SK-N-SH (cell line): Measurements from ENCODE around the gene YBX2. TPM values are rescaled to one million over a fixed set of nuclear protein-coding genes. Genes with fewer than 3 reads are reported as not detected.

Experiments
- CTCF ChIA-PET: fragments of 300-600, 350-600 bp; formaldehyde crosslinking; extraction: SDS; loops from one replicate; lab custom pipeline; 2021; lab: Yijun Ruan, JAX
- POLR2A ChIA-PET: fragments of 350-600 bp; sonication (Branson Sonifier 250); formaldehyde crosslinking; extraction: SDS; loops from one replicate; lab custom pipeline; 2020; ENCODE audit warnings: antibody characterized with exemption, inconsistent platforms; lab: Yijun Ruan, JAX
- DNase-seq: peaks from one replicate; pipeline ENCODE4 v3.0.0; 2012
- H2AFZ ChIP-seq: fragments of 200-600 bp; sonication (generic); 2 replicates; pipeline ENCODE4 v1.8.1; 2016; ENCODE audit warnings: antibody characterized with exemption, mild to moderate bottlenecking, low read depth
- H3F3A ChIP-seq: fragments of 200-600 bp; sonication (generic); replicated peaks from 2 replicates; pipeline ENCODE3; 2016; ENCODE audit warnings: antibody characterized with exemption, mild to moderate bottlenecking; ENCODE audit not compliant: insufficient read depth
- H3K27ac ChIP-seq, 2 experiments: fragments of 200-500 bp in 1 of 2; fragments of 200-600 bp in 1 of 2; sonication (Bioruptor generic) in 1 of 2; sonication (generic), shearing (Covaris generic) in 1 of 2; 2 replicates each; pipeline versions ENCODE4 v1.5.1 to v1.6.1; 2014 to 2016; ENCODE audit warnings: low read depth in 2 of 2, inconsistent platforms in 1 of 2, low read length in 1 of 2, mild to moderate bottlenecking in 1 of 2, mixed read lengths in 1 of 2
- H3K27me3 ChIP-seq: fragments of 200-600 bp; sonication (generic), shearing (Covaris generic); 2 replicates; pipeline ENCODE4 v1.6.1; 2016; ENCODE audit warnings: mixed run types; ENCODE audit not compliant: insufficient read depth
- H3K36me3 ChIP-seq, 2 experiments: fragments of 200-500 bp in 1 of 2; fragments of 200-600 bp in 1 of 2; sonication (Bioruptor generic) in 1 of 2; sonication (generic) in 1 of 2; replicated peaks in 1 of 2; 2 replicates each; pipeline versions ENCODE3 to v1.5.1; 2014 to 2016; ENCODE audit warnings: low read length in 1 of 2, mild to moderate bottlenecking in 1 of 2; ENCODE audit not compliant: insufficient read depth in 2 of 2, control insufficient read depth in 1 of 2
- H3K4me1 ChIP-seq, 2 experiments: fragments of 200-500 bp in 1 of 2; fragments of 200-600 bp in 1 of 2; sonication (Bioruptor generic) in 1 of 2; sonication (generic), shearing (Covaris generic) in 1 of 2; 2 replicates each; pipeline versions ENCODE4 v1.5.1 to v1.6.1; 2014 to 2016; ENCODE audit warnings: low read depth in 1 of 2, low read length in 1 of 2, mixed run types in 1 of 2; ENCODE audit not compliant: insufficient read depth in 2 of 2, control insufficient read depth in 1 of 2
- H3K4me2 ChIP-seq: fragments of 200-600 bp; sonication (generic), shearing (Covaris generic); 2 replicates; pipeline ENCODE4 v1.6.1; 2017; ENCODE audit warnings: mixed run types
- H3K4me3 ChIP-seq, 2 experiments: fragments of 200-500 bp in 1 of 2; fragments of 200-600 bp in 1 of 2; sonication (Bioruptor generic) in 1 of 2; sonication (generic), shearing (Covaris generic) in 1 of 2; 2 replicates each; pipeline versions ENCODE4 v1.5.1 to v1.8.1; 2014 to 2016; ENCODE audit warnings: low read depth in 2 of 2, inconsistent platforms in 1 of 2, low read length in 1 of 2, mild to moderate bottlenecking in 1 of 2, mixed read lengths in 1 of 2, moderate library complexity in 1 of 2
- H3K79me2 ChIP-seq: fragments of 200-600 bp; sonication (generic); 2 replicates; pipeline ENCODE4 v1.8.1; 2017; ENCODE audit warnings: mild to moderate bottlenecking; ENCODE audit not compliant: insufficient read depth
- H3K9ac ChIP-seq: fragments of 200-600 bp; sonication (generic); 2 replicates; pipeline ENCODE4 v1.6.1; 2017; ENCODE audit warnings: mixed run types
- H3K9me2 ChIP-seq: fragments of 200-600 bp; sonication (generic); 2 replicates; pipeline ENCODE4 v1.6.1; 2017; ENCODE audit warnings: mixed run types
- H3K9me3 ChIP-seq: fragments of 200-600 bp; sonication (generic); 2 replicates; pipeline ENCODE4 v1.6.1; 2017; ENCODE audit warnings: mixed run types, mild to moderate bottlenecking, moderate library complexity
- H4K20me1 ChIP-seq: fragments of 200-600 bp; sonication (generic); 2 replicates; pipeline ENCODE4 v1.6.1; 2017; ENCODE audit warnings: mild to moderate bottlenecking, mixed run types; ENCODE audit not compliant: insufficient read depth
- CHD2 ChIP-seq: fragments of 150-350 bp; IDR thresholded peaks from 2 replicates; pipeline ENCODE4 v1.6.1; 2018; ENCODE audit warnings: low read length; ENCODE audit not compliant: partially characterized antibody
- NRF1 ChIP-seq: IDR thresholded peaks from 2 replicates; pipeline ENCODE4 v1.6.1; 2012; ENCODE audit warnings: low read depth, mild to moderate bottlenecking, low read length
- RFX5 ChIP-seq: IDR thresholded peaks from 2 replicates; pipeline ENCODE4 v1.6.1; 2012; ENCODE audit warnings: mild to moderate bottlenecking, improper control_type of control experiment, low read length
- RXRA ChIP-seq: IDR thresholded peaks from 2 replicates; pipeline ENCODE4 v1.4.0; 2012; ENCODE audit warnings: low read depth, mild to moderate bottlenecking, borderline replicate concordance
- SMC3 ChIP-seq: IDR thresholded peaks from 2 replicates; pipeline ENCODE4 v1.6.1; 2012; ENCODE audit warnings: low read depth, low read length, improper control_type of control experiment
- TAF1 ChIP-seq: IDR thresholded peaks from 2 replicates; pipeline ENCODE4 v1.6.1; 2012; ENCODE audit warnings: low read depth, mild to moderate bottlenecking, low read length, moderate library complexity, borderline replicate concordance
- YY1 ChIP-seq: IDR thresholded peaks from 2 replicates; pipeline ENCODE4 v1.4.0; 2012; ENCODE audit warnings: low read depth, mild to moderate bottlenecking
- WGBS: methylation state at CpG from one replicate; pipeline ENCODE4 v1.1.6; 2017; ENCODE audit warnings: low lambda C conversion rate; 5-methylcytosine and 5-hydroxymethylcytosine counted together
- polyA plus RNA-seq, 3 experiments: library from polyadenylated mRNA; depleted of rRNA; stranded (reverse); fragments of >200 nt; gene quantifications; 2 replicates each; pipeline ENCODE4 v1.2.3, GENCODE V29; 2012
- TF ChIP-seq, protein P1 (sequence below): IDR thresholded peaks from 2 replicates; pipeline ENCODE4 v1.4.0; 2012; ENCODE audit warnings: low read depth, borderline replicate concordance
- TF ChIP-seq, protein P2 (sequence below): IDR thresholded peaks from 2 replicates; pipeline ENCODE4 v1.4.0; 2012; ENCODE audit warnings: low read depth, borderline replicate concordance
- TF ChIP-seq, protein P3 (sequence below): fragments of 150-350 bp; IDR thresholded peaks from 2 replicates; pipeline ENCODE4 v1.6.1; 2017; ENCODE audit warnings: antibody characterized with exemption, low read length, low read depth, borderline replicate concordance
- TF ChIP-seq, protein P4 (sequence below): IDR thresholded peaks from 2 replicates; pipeline ENCODE4 v1.4.0; 2012; ENCODE audit warnings: low read depth
- TF ChIP-seq, protein P5 (sequence below): IDR thresholded peaks from 2 replicates; pipeline ENCODE4 v1.6.1; 2012; ENCODE audit warnings: mild to moderate bottlenecking, low read depth, low read length, moderate library complexity

Gene YBX2
- polyA plus RNA-seq, 1 of the 3 experiments (the other 2 are of a cell fraction), result 0.54 TPM

DNA sequence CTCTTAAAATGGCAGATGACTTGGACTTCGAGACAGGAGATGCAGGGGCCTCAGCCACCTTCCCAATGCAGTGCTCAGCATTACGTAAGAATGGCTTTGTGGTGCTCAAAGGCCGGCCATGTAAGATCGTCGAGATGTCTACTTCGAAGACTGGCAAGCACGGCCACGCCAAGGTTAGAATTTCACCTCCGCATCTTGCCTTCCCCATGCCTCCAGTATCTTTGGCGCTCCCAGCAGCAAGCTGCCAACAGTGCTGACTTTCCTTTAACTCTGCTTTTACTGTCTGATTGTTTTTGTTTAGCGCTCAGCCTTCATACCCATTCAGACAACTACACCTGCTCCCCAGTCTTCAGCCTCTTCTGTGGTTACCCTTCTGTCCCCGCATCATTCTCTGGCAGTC is 15.2 kb upstream of the YBX2 start:
- DNase-seq, result no peak
- ChIA-PET POLR2A (interaction anchor here (0.7 to 1.2 kb wide), 4 partner anchors 10 to 90 kb away, joined by 3 to 6 read pairs (median 4); partner anchors contain the start of genes DLG4 and GABARAP), CTCF (interaction anchor here (0.6 to 2.6 kb wide), 6 partner anchors 13 to 602 kb away, joined by 3 to 7 read pairs (median 3); no protein-coding TSS in a partner anchor)
- peaks cover 62% of the 10 kb centered on the region for H4K20me1 ChIP-seq
- H3K4me1 ChIP-seq, result peaks cover 23 to 42% of the 10 kb centered on the region in 2 experiments
- peaks cover 42 to 47% of the 10 kb centered on the region in 2 experiments for H3K36me3 ChIP-seq
- TF ChIP-seq, protein P1, sequence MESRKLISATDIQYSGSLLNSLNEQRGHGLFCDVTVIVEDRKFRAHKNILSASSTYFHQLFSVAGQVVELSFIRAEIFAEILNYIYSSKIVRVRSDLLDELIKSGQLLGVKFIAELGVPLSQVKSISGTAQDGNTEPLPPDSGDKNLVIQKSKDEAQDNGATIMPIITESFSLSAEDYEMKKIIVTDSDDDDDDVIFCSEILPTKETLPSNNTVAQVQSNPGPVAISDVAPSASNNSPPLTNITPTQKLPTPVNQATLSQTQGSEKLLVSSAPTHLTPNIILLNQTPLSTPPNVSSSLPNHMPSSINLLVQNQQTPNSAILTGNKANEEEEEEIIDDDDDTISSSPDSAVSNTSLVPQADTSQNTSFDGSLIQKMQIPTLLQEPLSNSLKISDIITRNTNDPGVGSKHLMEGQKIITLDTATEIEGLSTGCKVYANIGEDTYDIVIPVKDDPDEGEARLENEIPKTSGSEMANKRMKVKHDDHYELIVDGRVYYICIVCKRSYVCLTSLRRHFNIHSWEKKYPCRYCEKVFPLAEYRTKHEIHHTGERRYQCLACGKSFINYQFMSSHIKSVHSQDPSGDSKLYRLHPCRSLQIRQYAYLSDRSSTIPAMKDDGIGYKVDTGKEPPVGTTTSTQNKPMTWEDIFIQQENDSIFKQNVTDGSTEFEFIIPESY, result no peak
- TF ChIP-seq, protein P2, sequence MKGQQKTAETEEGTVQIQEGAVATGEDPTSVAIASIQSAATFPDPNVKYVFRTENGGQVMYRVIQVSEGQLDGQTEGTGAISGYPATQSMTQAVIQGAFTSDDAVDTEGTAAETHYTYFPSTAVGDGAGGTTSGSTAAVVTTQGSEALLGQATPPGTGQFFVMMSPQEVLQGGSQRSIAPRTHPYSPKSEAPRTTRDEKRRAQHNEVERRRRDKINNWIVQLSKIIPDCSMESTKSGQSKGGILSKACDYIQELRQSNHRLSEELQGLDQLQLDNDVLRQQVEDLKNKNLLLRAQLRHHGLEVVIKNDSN, result no peak
- no peak for TF ChIP-seq NRF1
- TF ChIP-seq, protein P3, sequence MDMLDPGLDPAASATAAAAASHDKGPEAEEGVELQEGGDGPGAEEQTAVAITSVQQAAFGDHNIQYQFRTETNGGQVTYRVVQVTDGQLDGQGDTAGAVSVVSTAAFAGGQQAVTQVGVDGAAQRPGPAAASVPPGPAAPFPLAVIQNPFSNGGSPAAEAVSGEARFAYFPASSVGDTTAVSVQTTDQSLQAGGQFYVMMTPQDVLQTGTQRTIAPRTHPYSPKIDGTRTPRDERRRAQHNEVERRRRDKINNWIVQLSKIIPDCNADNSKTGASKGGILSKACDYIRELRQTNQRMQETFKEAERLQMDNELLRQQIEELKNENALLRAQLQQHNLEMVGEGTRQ, result no peak
- TF ChIP-seq, protein P4, sequence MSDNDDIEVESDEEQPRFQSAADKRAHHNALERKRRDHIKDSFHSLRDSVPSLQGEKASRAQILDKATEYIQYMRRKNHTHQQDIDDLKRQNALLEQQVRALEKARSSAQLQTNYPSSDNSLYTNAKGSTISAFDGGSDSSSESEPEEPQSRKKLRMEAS, result no peak
- TF ChIP-seq YY1, result no peak
- no peak for TF ChIP-seq CHD2
- TF ChIP-seq RFX5, result no peak
- TF ChIP-seq TAF1, result no peak
- TF ChIP-seq, protein P5, sequence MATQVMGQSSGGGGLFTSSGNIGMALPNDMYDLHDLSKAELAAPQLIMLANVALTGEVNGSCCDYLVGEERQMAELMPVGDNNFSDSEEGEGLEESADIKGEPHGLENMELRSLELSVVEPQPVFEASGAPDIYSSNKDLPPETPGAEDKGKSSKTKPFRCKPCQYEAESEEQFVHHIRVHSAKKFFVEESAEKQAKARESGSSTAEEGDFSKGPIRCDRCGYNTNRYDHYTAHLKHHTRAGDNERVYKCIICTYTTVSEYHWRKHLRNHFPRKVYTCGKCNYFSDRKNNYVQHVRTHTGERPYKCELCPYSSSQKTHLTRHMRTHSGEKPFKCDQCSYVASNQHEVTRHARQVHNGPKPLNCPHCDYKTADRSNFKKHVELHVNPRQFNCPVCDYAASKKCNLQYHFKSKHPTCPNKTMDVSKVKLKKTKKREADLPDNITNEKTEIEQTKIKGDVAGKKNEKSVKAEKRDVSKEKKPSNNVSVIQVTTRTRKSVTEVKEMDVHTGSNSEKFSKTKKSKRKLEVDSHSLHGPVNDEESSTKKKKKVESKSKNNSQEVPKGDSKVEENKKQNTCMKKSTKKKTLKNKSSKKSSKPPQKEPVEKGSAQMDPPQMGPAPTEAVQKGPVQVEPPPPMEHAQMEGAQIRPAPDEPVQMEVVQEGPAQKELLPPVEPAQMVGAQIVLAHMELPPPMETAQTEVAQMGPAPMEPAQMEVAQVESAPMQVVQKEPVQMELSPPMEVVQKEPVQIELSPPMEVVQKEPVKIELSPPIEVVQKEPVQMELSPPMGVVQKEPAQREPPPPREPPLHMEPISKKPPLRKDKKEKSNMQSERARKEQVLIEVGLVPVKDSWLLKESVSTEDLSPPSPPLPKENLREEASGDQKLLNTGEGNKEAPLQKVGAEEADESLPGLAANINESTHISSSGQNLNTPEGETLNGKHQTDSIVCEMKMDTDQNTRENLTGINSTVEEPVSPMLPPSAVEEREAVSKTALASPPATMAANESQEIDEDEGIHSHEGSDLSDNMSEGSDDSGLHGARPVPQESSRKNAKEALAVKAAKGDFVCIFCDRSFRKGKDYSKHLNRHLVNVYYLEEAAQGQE, result no peak
- no peak for TF ChIP-seq SMC3
- no peak for TF ChIP-seq RXRA
- H3K27me3 ChIP-seq, result no peaks in the 10 kb centered on the region
- peak overlapping the region; percentile 76 to 79 for H3K4me3 ChIP-seq
- peak overlapping the region; percentile 93; the same call in 1 of the 2 replicates for H3K9ac ChIP-seq
- peak overlapping the region in 1 of 2 experiments; percentile 91; a peak in 1 of 4 replicates for H3K27ac ChIP-seq
- no peak overlapping the region for H2AFZ ChIP-seq
- peak overlapping the region; percentile 90 for H3K4me2 ChIP-seq
- peaks cover 67% of the 10 kb centered on the region for H3F3A ChIP-seq
- no peaks in the 10 kb centered on the region for H3K9me2 ChIP-seq
- peaks cover 69% of the 10 kb centered on the region for H3K79me2 ChIP-seq
- no peaks in the 10 kb centered on the region for H3K9me3 ChIP-seq
- WGBS, result 73% methylated on average over 12 of the region's 12 CpGs
